Vagina (tissue), 2 donors: ENCODE data around the gene SLC23A2.

Source experiments
- CTCF ChIP-seq, 3 experiments: fragments of 450-650 bp in 2 of 3; fragments of 200-600 bp in 1 of 3; sonication (generic) in 1 of 3; IDR thresholded peaks; one replicate each; pipeline ENCODE4 v1.5.1; 2017 to 2019; ENCODE audit warnings: antibody characterized with exemption in 3 of 3, mild to moderate bottlenecking in 2 of 3, moderate library complexity in 2 of 3
- POLR2A ChIP-seq, 2 donors: fragments of 450-650 bp; IDR thresholded peaks; one replicate each; pipeline ENCODE4 v1.6.1; 2017; ENCODE audit warnings: antibody characterized with exemption in 2 of 2, mild to moderate bottlenecking in 2 of 2, moderate library complexity in 2 of 2
- POLR2AphosphoS5 ChIP-seq, 2 donors: sonication (generic); formaldehyde crosslinking; IDR thresholded peaks; one replicate each; pipeline ENCODE4 v1.9.0; 2017; ENCODE audit warnings: antibody characterized with exemption in 2 of 2, mild to moderate bottlenecking in 2 of 2, low read depth in 1 of 2; ENCODE audit not compliant: insufficient read depth in 1 of 2

- TF ChIP-seq CTCF (IDR thresholded peaks at IDR 0.05) (no peak), POLR2A (IDR thresholded peaks at IDR 0.05) (no peak), POLR2AphosphoS5 (IDR thresholded peaks at IDR 0.05; ENCODE audit: insufficient read depth in 1 of 2, low read depth in 1 of 2) (no peak)
Observed at GRCh38 chr20:4850960-4851359, 150.3 kb downstream of the SLC23A2 start.
